DMS53 treated with DMSO at 0.1 percent for 48 hours (cell line): ENCODE measurements around the gene ARF6.
"Not testable (repeated sequence)": the region's sequence is repeated elsewhere in the genome, so short reads cannot be mapped to it uniquely, and the experiment has no call there.

ENCODE experiments used
- DNase-seq: peaks from one replicate; lab custom pipeline; 2025; ENCODE audit not compliant: unreplicated experiment; lab: John Stamatoyannopoulos, UW

Gene ARF6

GRCh38 chr14:49876563-49877127 is 16.2 kb upstream of the ARF6 start:
- no peak for DNase-seq

- peak; percentile 30 for DNase-seq
These were observed 13.2 kb upstream of the ARF6 start for GRCh38 chr14:49879646-49880204.

GRCh38 chr14:49880267-49881064 is 12.4 kb upstream of the ARF6 start:
- DNase-seq: no peak

- DNase-seq: no peak
These were observed 11.4 kb upstream of the ARF6 start for GRCh38 chr14:49881350-49882001.

- DNase-seq: no peak
These were observed 9.8 kb upstream of the ARF6 start for GRCh38 chr14:49882826-49883694.

- DNase-seq: no peak
These were observed 6.4 kb upstream of the ARF6 start for GRCh38 chr14:49886523-49886922.

GRCh38 chr14:49888293-49888692 is 4.6 kb upstream of the ARF6 start:
- no peak for DNase-seq

- peak; percentile 46 for DNase-seq
These were observed 614 bp upstream of the ARF6 start for GRCh38 chr14:49892301-49892635.

- DNase-seq: no peak
These were observed 679 bp downstream of the ARF6 start for GRCh38 chr14:49893309-49894213.

GRCh38 chr14:49894214-49895107 is 1.6 kb downstream of the ARF6 start:
- not testable (repeated sequence) for DNase-seq

GRCh38 chr14:49895480-49895879 is 2.6 kb downstream of the ARF6 start:
- no peak for DNase-seq

- not testable (repeated sequence) for DNase-seq
These were observed 3.4 kb downstream of the ARF6 start for GRCh38 chr14:49896272-49896671.

GRCh38 chr14:49896966-49897365 is 4.1 kb downstream of the ARF6 start:
- DNase-seq: no peak

GRCh38 chr14:49897414-49897813 is 4.5 kb downstream of the ARF6 start:
- no peak for DNase-seq

GRCh38 chr14:49897965-49898364 is 5.1 kb downstream of the ARF6 start:
- no peak for DNase-seq

GRCh38 chr14:49898485-49898884 is 5.6 kb downstream of the ARF6 start:
- no peak for DNase-seq

GRCh38 chr14:49900973-49901372 is 8.1 kb downstream of the ARF6 start:
- DNase-seq: no peak

- DNase-seq: not testable (repeated sequence)
These were observed 9.9 kb downstream of the ARF6 start for GRCh38 chr14:49902679-49903246.

- DNase-seq: no peak
These were observed 11.4 kb downstream of the ARF6 start for GRCh38 chr14:49904270-49904669.
